Retina (tissue), 1 donor: ENCODE data around the gene MAGEB10.
"Not testable (repeated sequence)": the region's sequence is repeated elsewhere in the genome, so short reads cannot be mapped to it uniquely, and the experiment has no call there.

Experiments used
- DNase-seq: peaks from one replicate; pipeline ENCODE4 v3.0.0-alpha.2; 2016

MAGEB10 gene

GRCh38 chrX:27807690-27808089, at the start of gene MAGEB10:
Gene MAGEB10 (plus strand): TSS chrX:27807990. CDS start chrX:27821307, 13,317 bp downstream.
- DNase-seq: no peak

- no peak for DNase-seq
Measured at GRCh38 chrX:27765718-27766117, 42.1 kb upstream of the MAGEB10 start.

GRCh38 chrX:27767387-27767786, 40.4 kb upstream of the MAGEB10 start:
- DNase-seq: no peak

GRCh38 chrX:27775984-27776383, 31.8 kb upstream of the MAGEB10 start:
- DNase-seq: no peak

- no peak for DNase-seq
Measured at GRCh38 chrX:27796640-27797257, 11.0 kb upstream of the MAGEB10 start.

GRCh38 chrX:27797575-27797974, 10.2 kb upstream of the MAGEB10 start:
- DNase-seq: no peak

GRCh38 chrX:27808226-27808625, 436 bp downstream of the MAGEB10 start:
- DNase-seq: no peak

- not testable (repeated sequence) for DNase-seq
Measured at GRCh38 chrX:27808991-27809859, 1.4 kb downstream of the MAGEB10 start.

GRCh38 chrX:27815209-27815608, 7.4 kb downstream of the MAGEB10 start:
- DNase-seq: no peak

GRCh38 chrX:27823812-27824211, 16.0 kb downstream of the MAGEB10 start:
- no peak for DNase-seq

GRCh38 chrX:27838185-27838584, 30.4 kb downstream of the MAGEB10 start:
- no peak for DNase-seq

- no peak for DNase-seq
Measured at GRCh38 chrX:27840881-27841280, 33.1 kb downstream of the MAGEB10 start.

- no peak for DNase-seq
Measured at GRCh38 chrX:27842859-27843258, 35.1 kb downstream of the MAGEB10 start.

GRCh38 chrX:27860337-27860736, 52.5 kb downstream of the MAGEB10 start:
- DNase-seq: no peak

- peak; percentile 22 for DNase-seq
Measured at GRCh38 chrX:27863809-27864208, 56.0 kb downstream of the MAGEB10 start.
